T-helper 2 cell (primary cell): Measurements from ENCODE around the gene MFAP3L.
"Not testable (repeated sequence)": the region's sequence is repeated elsewhere in the genome, so short reads cannot be mapped to it uniquely, and the experiment has no call there.

Source experiments
- DNase-seq, 5 experiments: peaks; one replicate each; pipeline versions ENCODE4 v3.0.0 to v3.0.0-alpha.2; 2012 to 2022
- total RNA-seq, 2 donors: gene quantifications; one replicate each; lab custom pipeline; 2026; lab: John Stamatoyannopoulos, UW

The MFAP3L gene
- total RNA-seq, result 0.31 to 0.40 reads per million in 2 donors

GRCh38 chr4:170026253-170027021, at the start of gene MFAP3L:
TSS of gene MFAP3L (minus strand) at chr4:170026395. CDS start at chr4:170005877, 20,518 bp downstream.
- peak; percentile 55 to 84 (median 72) for DNase-seq

GRCh38 chr4:170071196-170071595, 45.0 kb upstream of the MFAP3L start:
- no peak for DNase-seq

GRCh38 chr4:170068438-170069128, 42.4 kb upstream of the MFAP3L start:
- DNase-seq, result no peak

- DNase-seq, result no peak
Observed at GRCh38 chr4:170059421-170059820, 33.2 kb upstream of the MFAP3L start.

- no peak for DNase-seq
Observed at GRCh38 chr4:170058826-170059225, 32.6 kb upstream of the MFAP3L start.

- DNase-seq, result no peak
Observed at GRCh38 chr4:170057866-170058265, 31.7 kb upstream of the MFAP3L start.

GRCh38 chr4:170052919-170053318, 26.7 kb upstream of the MFAP3L start:
- DNase-seq, result no peak

- no peak for DNase-seq
Observed at GRCh38 chr4:170051402-170051801, 25.2 kb upstream of the MFAP3L start.

- no peak for DNase-seq
Observed at GRCh38 chr4:170049766-170050165, 23.6 kb upstream of the MFAP3L start.

GRCh38 chr4:170047771-170048354, 21.7 kb upstream of the MFAP3L start:
- DNase-seq, result peak in 4 of 5 experiments; percentile 8 to 57 (median 25)

- not testable (repeated sequence) for DNase-seq
Observed at GRCh38 chr4:170046156-170046555, 20.0 kb upstream of the MFAP3L start.

- DNase-seq, result no peak
Observed at GRCh38 chr4:170040031-170040680, 14.0 kb upstream of the MFAP3L start.

- DNase-seq, result no peak
Observed at GRCh38 chr4:170038769-170039168, 12.6 kb upstream of the MFAP3L start.

GRCh38 chr4:170038232-170038631, 12.0 kb upstream of the MFAP3L start:
- no peak for DNase-seq

- DNase-seq, result no peak
Observed at GRCh38 chr4:170037481-170037880, 11.3 kb upstream of the MFAP3L start.

GRCh38 chr4:170035845-170036244, 9.7 kb upstream of the MFAP3L start:
- no peak for DNase-seq

GRCh38 chr4:170035231-170035630, 9.0 kb upstream of the MFAP3L start:
- DNase-seq, result no peak

- no peak for DNase-seq
Observed at GRCh38 chr4:170033999-170034398, 7.8 kb upstream of the MFAP3L start.

- DNase-seq, result no peak
Observed at GRCh38 chr4:170030121-170030520, 3.9 kb upstream of the MFAP3L start.

- DNase-seq, result peak; percentile 57 to 91 (median 87)
Observed at GRCh38 chr4:170027181-170027829, 1.1 kb upstream of the MFAP3L start.

GRCh38 chr4:170025523-170026252, 507 bp downstream of the MFAP3L start:
- DNase-seq, result peak in 1 of 5 experiments; percentile 7

GRCh38 chr4:170022211-170022610, 4.0 kb downstream of the MFAP3L start:
- no peak for DNase-seq
